Neuronal stem cell (in vitro differentiated cells): Measurements from ENCODE around the gene MYO1B.

Source experiments
- DNase-seq: peaks from one replicate; pipeline ENCODE4 v3.0.0-alpha.2; 2013; ENCODE audit warnings: low spot score
- H2AFZ ChIP-seq: one replicate; pipeline ENCODE4 v1.6.1; 2013; ENCODE audit warnings: mild to moderate bottlenecking, low read length, inconsistent platforms
- H2AK5ac ChIP-seq: 2 replicates; pipeline ENCODE4 v1.6.1; 2013; ENCODE audit warnings: low read depth, mild to moderate bottlenecking, inconsistent platforms, low read length, moderate library complexity, mixed read lengths
- H2BK120ac ChIP-seq: 2 replicates; pipeline ENCODE4 v1.6.1; 2013; ENCODE audit warnings: low read depth, mild to moderate bottlenecking, inconsistent platforms, low read length, moderate library complexity, mixed read lengths
- H2BK12ac ChIP-seq: one replicate; pipeline ENCODE4 v1.6.1; 2013; ENCODE audit warnings: low read length, inconsistent platforms
- H2BK15ac ChIP-seq: 2 replicates; pipeline ENCODE4 v1.6.1; 2013; ENCODE audit warnings: mild to moderate bottlenecking, low read length, inconsistent platforms, mixed read lengths
- H2BK5ac ChIP-seq: one replicate; pipeline ENCODE4 v1.6.1; 2013; ENCODE audit warnings: inconsistent platforms, mild to moderate bottlenecking, low read length, moderate library complexity
- H3K14ac ChIP-seq: one replicate; pipeline ENCODE4 v1.6.1; 2013; ENCODE audit warnings: low read length, inconsistent platforms
- H3K18ac ChIP-seq: 2 replicates; pipeline ENCODE4 v1.6.1; 2013; ENCODE audit warnings: low read length, inconsistent platforms
- H3K23ac ChIP-seq: 2 replicates; pipeline ENCODE4 v1.6.1; 2013; ENCODE audit warnings: low read depth, mild to moderate bottlenecking, mixed read lengths, low read length, inconsistent platforms; ENCODE audit not compliant: poor library complexity
- H3K27ac ChIP-seq: replicated peaks from 3 replicates; pipeline ENCODE4 v1.5.1; 2013; ENCODE audit warnings: low read length, inconsistent platforms
- H3K27me3 ChIP-seq, 3 experiments: 2 replicates each; pipeline ENCODE4 v1.6.1; 2013; ENCODE audit warnings: low read length in 3 of 3, mild to moderate bottlenecking in 2 of 3, inconsistent platforms in 1 of 3, low read depth in 1 of 3, mixed read lengths in 1 of 3, moderate library complexity in 1 of 3; ENCODE audit not compliant: control insufficient read depth in 3 of 3, insufficient read depth in 3 of 3
- H3K36me3 ChIP-seq, 2 donors: replicated peaks in 1 of 2; 2 replicates each; pipeline ENCODE4 v1.6.1; 2013; ENCODE audit warnings: low read length in 2 of 2; ENCODE audit not compliant: control insufficient read depth in 2 of 2, insufficient read depth in 2 of 2
- H3K4ac ChIP-seq: 2 replicates; pipeline ENCODE4 v1.6.1; 2013; ENCODE audit warnings: inconsistent platforms, mild to moderate bottlenecking, low read length, moderate library complexity
- H3K4me1 ChIP-seq, 2 donors: 1 replicate in 1 of 2; 2 replicates in 1 of 2; pipeline ENCODE4 v1.6.1; 2013; ENCODE audit warnings: low read length in 2 of 2, low read depth in 1 of 2; ENCODE audit not compliant: control insufficient read depth in 2 of 2, insufficient read depth in 1 of 2
- H3K4me2 ChIP-seq: one replicate; pipeline ENCODE4 v1.6.1; 2013; ENCODE audit warnings: mild to moderate bottlenecking, low read length, inconsistent platforms; ENCODE audit not compliant: insufficient read depth, poor library complexity, severe bottlenecking
- H3K4me3 ChIP-seq, 2 donors: 2 replicates each; pipeline ENCODE4 v1.5.1; 2013; ENCODE audit warnings: low read length in 2 of 2, mild to moderate bottlenecking in 2 of 2, inconsistent platforms in 1 of 2, moderate library complexity in 1 of 2
- H3K79me1 ChIP-seq: one replicate; pipeline ENCODE4 v1.6.1; 2013; ENCODE audit warnings: low read depth, mild to moderate bottlenecking, inconsistent platforms, low read length, moderate library complexity
- H3K9ac ChIP-seq: one replicate; pipeline ENCODE4 v1.6.1; 2013; ENCODE audit warnings: mild to moderate bottlenecking, low read depth, low read length, inconsistent platforms; ENCODE audit not compliant: poor library complexity
- H3K9me3 ChIP-seq, 2 donors: replicated peaks in 1 of 2; 2 replicates each; pipeline versions ENCODE3 to v1.6.1; 2013; ENCODE audit warnings: low read length in 2 of 2, mild to moderate bottlenecking in 2 of 2, inconsistent platforms in 1 of 2, low read depth in 1 of 2, mixed read lengths in 1 of 2, moderate library complexity in 1 of 2; ENCODE audit not compliant: control insufficient read depth in 2 of 2, insufficient read depth in 1 of 2
- H4K8ac ChIP-seq: one replicate; pipeline ENCODE4 v1.6.1; 2013; ENCODE audit warnings: low read depth, mild to moderate bottlenecking, inconsistent platforms, low read length, moderate library complexity
- H4K91ac ChIP-seq: one replicate; pipeline ENCODE4 v1.6.1; 2013; ENCODE audit warnings: low read length, low read depth, mild to moderate bottlenecking, inconsistent platforms; ENCODE audit not compliant: poor library complexity
- WGBS, 2 donors: extraction: QIAGEN DNeasy Blood & Tissue Kit; methylation state at CpG; one replicate each; pipeline ENCODE4 v1.1.7; 2013; ENCODE audit warnings: missing lambda C conversion rate in 2 of 2, mixed read lengths in 1 of 2; ENCODE audit not compliant: insufficient read length in 2 of 2, insufficient replicate concordance in 1 of 2; ENCODE audit errors: extremely low coverage in 2 of 2; 5-methylcytosine and 5-hydroxymethylcytosine counted together

The MYO1B gene

DNA sequence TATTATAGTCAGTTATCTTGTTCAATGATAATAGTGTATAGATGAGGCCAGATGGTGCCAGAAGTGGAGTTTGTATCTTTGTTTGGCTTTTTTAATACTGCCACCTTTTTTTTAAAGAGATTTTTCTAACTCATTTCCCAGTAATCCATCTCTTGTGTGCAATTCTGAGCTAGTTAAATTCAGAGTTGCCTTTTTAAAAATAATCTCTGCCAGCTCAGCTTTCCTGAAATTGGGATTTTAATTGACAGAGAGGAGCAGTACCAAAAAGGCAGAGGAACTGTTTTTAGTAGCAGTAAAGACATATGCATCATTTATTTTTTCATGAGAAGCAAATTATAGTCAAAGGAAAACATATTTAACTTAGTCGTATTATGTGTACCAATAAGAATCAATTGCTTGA, 185.3 kb downstream of the MYO1B start:
- H3K36me3 ChIP-seq: peaks cover 0 to 7% of the 10 kb centered on the region in 2 donors

DNA sequence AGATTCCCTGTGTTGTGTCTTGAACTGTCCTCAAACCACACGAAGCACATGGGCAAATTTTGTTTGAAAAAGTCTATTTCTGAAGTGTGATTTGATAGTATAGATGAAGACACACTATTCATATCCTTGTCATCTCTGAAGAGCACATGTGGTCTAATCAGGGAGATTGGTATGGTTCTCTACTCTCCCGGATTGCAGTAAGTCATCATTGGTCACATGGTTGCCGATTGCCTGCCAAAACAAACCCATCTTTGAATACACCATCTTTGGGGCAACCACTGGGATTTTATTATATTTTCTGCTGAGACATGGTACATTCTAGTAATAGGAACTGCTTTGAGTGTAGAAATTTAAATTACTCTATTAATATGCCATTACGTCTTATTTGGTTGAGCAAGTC, 186.9 kb downstream of the MYO1B start:
- Histone ChIP-seq H3K9ac (no peak overlapping the region), H3K14ac (no peak overlapping the region), H3K4me1 (no peaks in the 10 kb centered on the region), H4K8ac (no peak overlapping the region), H2BK5ac (no peak overlapping the region), H2BK120ac (no peak overlapping the region), H2BK15ac (no peak overlapping the region), H2AK5ac (no peak overlapping the region), H2BK12ac (no peak overlapping the region), H3K27ac (no peak overlapping the region), H4K91ac (no peak overlapping the region), H3K36me3 (no peaks in the 10 kb centered on the region), H3K18ac (no peak overlapping the region), H3K9me3 (no peaks in the 10 kb centered on the region), H3K27me3 (no peaks in the 10 kb centered on the region), H3K23ac (no peak overlapping the region), H3K4me2 (no peak overlapping the region), H3K4ac (no peak overlapping the region), H3K79me1 (no peaks in the 10 kb centered on the region), H2AFZ (no peak overlapping the region), H3K4me3 (no peak overlapping the region)
- no peak for DNase-seq
- WGBS, 2 donors: no CpG with 5 or more reads among the region's 4 CpGs

More for the DNA sequence above, 185.3 kb downstream of the MYO1B start:
- Histone ChIP-seq H2BK120ac (no peak overlapping the region), H3K27ac (no peak overlapping the region), H3K4me3 (no peak overlapping the region), H3K14ac (no peak overlapping the region), H3K4me1 (no peaks in the 10 kb centered on the region), H3K4me2 (no peak overlapping the region), H2BK15ac (no peak overlapping the region), H2BK5ac (no peak overlapping the region), H3K23ac (no peak overlapping the region), H3K27me3 (no peaks in the 10 kb centered on the region), H2BK12ac (no peak overlapping the region), H3K9ac (no peak overlapping the region), H2AK5ac (no peak overlapping the region), H4K91ac (no peak overlapping the region), H4K8ac (no peak overlapping the region), H3K9me3 (no peaks in the 10 kb centered on the region), H3K4ac (no peak overlapping the region), H3K18ac (no peak overlapping the region), H2AFZ (no peak overlapping the region), H3K79me1 (no peaks in the 10 kb centered on the region)
- WGBS, 2 donors: no CpG with 5 or more reads among the region's 1 CpG
- DNase-seq: no peak

DNA sequence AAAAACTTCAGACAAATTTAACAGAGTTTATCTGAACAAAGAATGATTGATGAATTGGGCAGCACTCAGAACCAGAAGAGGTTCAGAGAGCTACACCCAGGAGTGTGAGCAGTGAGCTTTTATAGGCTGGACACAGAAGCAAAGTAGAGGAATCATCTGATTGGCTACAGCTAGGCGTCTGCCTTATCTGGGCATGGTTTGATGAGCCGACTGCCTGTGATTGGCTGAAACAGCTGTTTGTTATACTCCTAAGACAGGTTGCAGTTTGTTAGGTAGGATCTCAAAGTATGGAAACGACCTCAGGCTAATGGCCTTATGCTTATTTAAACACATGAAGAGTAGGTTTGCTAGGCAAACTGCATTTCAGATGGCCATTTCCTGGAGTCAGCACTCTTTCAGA, 188.9 kb downstream of the MYO1B start:
- H3K18ac ChIP-seq: no peak overlapping the region
- DNase-seq: no peak
- no peak overlapping the region for H3K4me2 ChIP-seq
- H3K27me3 ChIP-seq: no peaks in the 10 kb centered on the region
- no peak overlapping the region for H2AK5ac ChIP-seq
- no peak overlapping the region for H2AFZ ChIP-seq
- H3K79me1 ChIP-seq: no peaks in the 10 kb centered on the region
- H3K27ac ChIP-seq: no peak overlapping the region
- WGBS, 2 donors: no CpG with 5 or more reads among the region's 3 CpGs
- no peak overlapping the region for H2BK5ac ChIP-seq
- no peak overlapping the region for H3K23ac ChIP-seq
- no peak overlapping the region for H4K91ac ChIP-seq
- H3K9ac ChIP-seq: no peak overlapping the region
- no peak overlapping the region for H3K14ac ChIP-seq
- H3K4me1 ChIP-seq: no peaks in the 10 kb centered on the region
- no peak overlapping the region for H3K4me3 ChIP-seq
- H2BK12ac ChIP-seq: no peak overlapping the region
- no peak overlapping the region for H2BK15ac ChIP-seq
- H3K9me3 ChIP-seq: no peaks in the 10 kb centered on the region
- H3K36me3 ChIP-seq: no peaks in the 10 kb centered on the region
- no peak overlapping the region for H2BK120ac ChIP-seq
- H3K4ac ChIP-seq: no peak overlapping the region
- no peak overlapping the region for H4K8ac ChIP-seq

GRCh38 chr2:191435141-191435540, 189.9 kb downstream of the MYO1B start:
- Histone ChIP-seq H3K18ac (no peak overlapping the region), H3K27ac (no peak overlapping the region), H2BK120ac (no peak overlapping the region), H3K14ac (no peak overlapping the region), H4K91ac (no peak overlapping the region), H3K4me3 (no peak overlapping the region), H3K9ac (no peak overlapping the region), H3K79me1 (no peaks in the 10 kb centered on the region), H3K36me3 (no peaks in the 10 kb centered on the region), H3K4ac (no peak overlapping the region), H3K27me3 (no peaks in the 10 kb centered on the region), H3K4me1 (no peaks in the 10 kb centered on the region), H2AK5ac (no peak overlapping the region), H2BK15ac (no peak overlapping the region), H4K8ac (no peak overlapping the region), H2AFZ (no peak overlapping the region), H2BK12ac (no peak overlapping the region), H2BK5ac (no peak overlapping the region), H3K9me3 (no peaks in the 10 kb centered on the region), H3K4me2 (no peak overlapping the region), H3K23ac (no peak overlapping the region)
- WGBS, 2 donors: no CpG with 5 or more reads among the region's 6 CpGs
- no peak for DNase-seq
